H1 (cell line): ENCODE results near the gene ENO2. TPM values are rescaled to one million over a fixed set of nuclear protein-coding genes. Genes with fewer than 3 reads are reported as not detected.
A peak's percentile ranks its signal among the peaks of the same experiment; 100 is the strongest.

ENCODE experiments used
- CTCF ChIA-PET: fragments of 300-600 bp; sonication (Branson Sonifier 250); formaldehyde crosslinking; loops from one replicate; lab custom pipeline; 2021; ENCODE audit not compliant: partially characterized antibody; lab: Charles Lee
- POLR2A ChIA-PET: fragments of 300-600 bp; sonication (Branson Sonifier 250); formaldehyde crosslinking; loops from one replicate; lab custom pipeline; 2021; ENCODE audit warnings: inconsistent platforms; ENCODE audit not compliant: partially characterized antibody; lab: Charles Lee
- DNase-seq, 2 experiments: peaks; one replicate each; pipeline versions ENCODE4 v3.0.0 to v3.0.0-alpha.2; 2010 to 2022; ENCODE audit warnings: low spot score in 2 of 2, low read depth in 1 of 2, mixed read lengths in 1 of 2
- FAIRE-seq: peaks from 2 replicates; lab custom pipeline; 2011; peaks lifted over from hg19 to GRCh38; lab: Jason Lieb, UNC
- H2AFZ ChIP-seq: 2 replicates; pipeline ENCODE4 v1.8.1; 2012; ENCODE audit warnings: low read length, inconsistent platforms
- H2AK5ac ChIP-seq: 2 replicates; pipeline ENCODE4 v1.6.1; 2013; ENCODE audit warnings: low read depth, low read length
- H2BK120ac ChIP-seq: replicated peaks from 2 replicates; pipeline ENCODE3; 2013; ENCODE audit warnings: low read depth, low read length, inconsistent platforms
- H2BK12ac ChIP-seq: 2 replicates; pipeline ENCODE4 v1.6.1; 2013; ENCODE audit warnings: low read depth, low read length
- H2BK15ac ChIP-seq: 2 replicates; pipeline ENCODE4 v1.6.1; 2013; ENCODE audit warnings: low read length
- H2BK20ac ChIP-seq: 2 replicates; pipeline ENCODE4 v1.6.1; 2013; ENCODE audit warnings: low read length
- H2BK5ac ChIP-seq: 2 replicates; pipeline ENCODE4 v1.6.1; 2013; ENCODE audit warnings: low read depth, low read length
- H3K14ac ChIP-seq: 2 replicates; pipeline ENCODE4 v1.6.1; 2013; ENCODE audit warnings: inconsistent platforms; ENCODE audit not compliant: insufficient read length
- H3K18ac ChIP-seq: 2 replicates; pipeline ENCODE4 v1.6.1; 2013; ENCODE audit warnings: low read length; ENCODE audit errors: extremely low read depth
- H3K23ac ChIP-seq: 2 replicates; pipeline ENCODE4 v1.6.1; 2013; ENCODE audit warnings: inconsistent platforms; ENCODE audit not compliant: insufficient read length
- H3K23me2 ChIP-seq: 2 replicates; pipeline ENCODE4 v1.6.1; 2013; ENCODE audit warnings: low read depth, low read length
- H3K27ac ChIP-seq: 2 replicates; pipeline ENCODE4 v1.6.1; 2011; ENCODE audit warnings: low read depth, low read length, inconsistent platforms
- H3K27me3 ChIP-seq, 4 experiments: replicated peaks in 1 of 4; 1 replicate in 1 of 4; 2 replicates in 3 of 4; pipeline versions ENCODE4 v1.6.1 to v1.8.1; 2011 to 2013; ENCODE audit warnings: low read length in 3 of 4, mild to moderate bottlenecking in 3 of 4, inconsistent platforms in 2 of 4, mixed read lengths in 2 of 4, moderate library complexity in 1 of 4; ENCODE audit not compliant: control insufficient read depth in 3 of 4, insufficient read depth in 3 of 4; ENCODE audit errors: extremely low read depth in 1 of 4
- H3K36me3 ChIP-seq, 4 experiments: 2 replicates each; pipeline versions ENCODE4 v1.6.1 to v1.8.1; 2011 to 2013; ENCODE audit warnings: mild to moderate bottlenecking in 4 of 4, low read length in 3 of 4, moderate library complexity in 2 of 4, control low read depth in 1 of 4, inconsistent platforms in 1 of 4; ENCODE audit not compliant: insufficient read depth in 4 of 4, control insufficient read depth in 2 of 4
- H3K4ac ChIP-seq: replicated peaks from 2 replicates; pipeline ENCODE3; 2013; ENCODE audit warnings: low read length, low read depth, mixed read lengths, inconsistent platforms; ENCODE audit not compliant: insufficient read length
- H3K4me1 ChIP-seq, 4 experiments: replicated peaks in 1 of 4; 1 replicate in 1 of 4; 2 replicates in 3 of 4; pipeline versions ENCODE4 v1.6.1 to v1.8.1; 2011 to 2013; ENCODE audit warnings: low read length in 3 of 4, inconsistent platforms in 2 of 4, mixed read lengths in 1 of 4; ENCODE audit not compliant: insufficient read depth in 4 of 4, control insufficient read depth in 3 of 4
- H3K4me2 ChIP-seq, 2 experiments: 2 replicates each; pipeline versions ENCODE4 v1.6.1 to v1.8.1; 2011 to 2013; ENCODE audit warnings: low read depth in 2 of 2, low read length in 2 of 2, control low read depth in 1 of 2, inconsistent platforms in 1 of 2, mild to moderate bottlenecking in 1 of 2; ENCODE audit not compliant: insufficient read depth in 1 of 2
- H3K4me3 ChIP-seq, 4 experiments: fragments of 200-600, 300-600 bp in 1 of 4; sonication (generic), shearing (Covaris generic), sonication (Bioruptor Twin) in 1 of 4; 2 replicates each; pipeline versions ENCODE4 v1.5.1 to v1.8.1; 2011 to 2016; ENCODE audit warnings: low read length in 4 of 4, low read depth in 3 of 4, control low read depth in 2 of 4, inconsistent platforms in 2 of 4, mild to moderate bottlenecking in 2 of 4, mixed read lengths in 1 of 4, moderate library complexity in 1 of 4; ENCODE audit not compliant: insufficient read depth in 2 of 4; ENCODE audit errors: extremely low read depth in 1 of 4
- H3K56ac ChIP-seq: replicated peaks from 2 replicates; pipeline ENCODE3; 2013; ENCODE audit warnings: low read depth, mild to moderate bottlenecking, mixed read lengths, low read length, inconsistent platforms; ENCODE audit not compliant: insufficient read length
- H3K79me1 ChIP-seq: 2 replicates; pipeline ENCODE4 v1.6.1; 2013; ENCODE audit warnings: low read depth, low read length, control low read depth
- H3K79me2 ChIP-seq, 2 experiments: 2 replicates each; pipeline versions ENCODE4 v1.6.1 to v1.8.1; 2012 to 2013; ENCODE audit warnings: low read length in 2 of 2, mild to moderate bottlenecking in 2 of 2, inconsistent platforms in 1 of 2; ENCODE audit not compliant: insufficient read depth in 2 of 2, control insufficient read depth in 1 of 2
- H3K9ac ChIP-seq, 4 experiments: replicated peaks in 1 of 4; 1 replicate in 1 of 4; 2 replicates in 3 of 4; pipeline versions ENCODE4 v1.6.1 to v1.8.1; 2011 to 2013; ENCODE audit warnings: low read depth in 3 of 4, low read length in 3 of 4, control low read depth in 2 of 4, mild to moderate bottlenecking in 2 of 4, moderate library complexity in 2 of 4, inconsistent platforms in 1 of 4; ENCODE audit errors: extremely low read depth in 1 of 4
- H3K9me3 ChIP-seq, 2 experiments: 2 replicates each; pipeline versions ENCODE4 v1.6.1 to v1.8.1; 2012 to 2013; ENCODE audit warnings: mild to moderate bottlenecking in 2 of 2, moderate library complexity in 2 of 2, control low read depth in 1 of 2, inconsistent platforms in 1 of 2, low read depth in 1 of 2, low read length in 1 of 2, mixed read lengths in 1 of 2; ENCODE audit not compliant: insufficient read depth in 2 of 2
- H4K20me1 ChIP-seq, 2 experiments: replicated peaks in 1 of 2; 2 replicates each; pipeline versions ENCODE3 to v1.8.1; 2011 to 2013; ENCODE audit warnings: inconsistent platforms in 2 of 2, low read length in 2 of 2, mild to moderate bottlenecking in 1 of 2; ENCODE audit not compliant: insufficient read depth in 2 of 2, control insufficient read depth in 1 of 2
- H4K5ac ChIP-seq: 2 replicates; pipeline ENCODE4 v1.6.1; 2013; ENCODE audit warnings: low read length, low read depth, mixed read lengths, inconsistent platforms; ENCODE audit not compliant: insufficient read length
- H4K8ac ChIP-seq: 2 replicates; pipeline ENCODE4 v1.8.0; 2013; ENCODE audit warnings: mild to moderate bottlenecking, moderate library complexity, low read length, inconsistent platforms; ENCODE audit not compliant: insufficient read depth; ENCODE audit errors: extremely low read depth
- H4K91ac ChIP-seq: replicated peaks from 2 replicates; pipeline ENCODE3; 2013; ENCODE audit warnings: low read length, mixed read lengths, inconsistent platforms; ENCODE audit not compliant: insufficient read length
- CEBPB ChIP-seq: IDR thresholded peaks from 2 replicates; pipeline ENCODE4 v1.6.1; 2012; ENCODE audit warnings: low read depth, low read length
- CTBP2 ChIP-seq: IDR thresholded peaks from 2 replicates; pipeline ENCODE4 v1.7.0; 2011; ENCODE audit warnings: borderline replicate concordance, mild to moderate bottlenecking, moderate library complexity, mixed read lengths, low read length; ENCODE audit not compliant: insufficient read depth, insufficient read length
- JUND ChIP-seq: IDR thresholded peaks from 2 replicates; pipeline ENCODE4 v1.6.1; 2011; ENCODE audit warnings: mild to moderate bottlenecking, improper control_type of control experiment, low read length
- KDM1A ChIP-seq: fragments of 200-600, 300-600 bp; sonication (generic); IDR thresholded peaks from 2 replicates; pipeline ENCODE4 v1.7.1; 2016; ENCODE audit warnings: mild to moderate bottlenecking, low read length, borderline replicate concordance
- KDM4A ChIP-seq: IDR thresholded peaks from one replicate; pipeline ENCODE4 v1.7.1; 2012; ENCODE audit warnings: low read depth, mild to moderate bottlenecking, moderate library complexity, low read length, inconsistent platforms; ENCODE audit not compliant: severe bottlenecking
- RAD21 ChIP-seq, 2 experiments: IDR thresholded peaks in 1 of 2; conservative IDR thresholded peaks in 1 of 2; 2 replicates each; pipeline ENCODE4 v1.6.1; 2011; ENCODE audit warnings: low read depth in 2 of 2, low read length in 2 of 2, improper control_type of control experiment in 1 of 2, inconsistent platforms in 1 of 2, mild to moderate bottlenecking in 1 of 2, moderate library complexity in 1 of 2
- RBBP5 ChIP-seq: IDR thresholded peaks from 2 replicates; pipeline ENCODE4 v1.7.1; 2012; ENCODE audit warnings: low read depth, mild to moderate bottlenecking, inconsistent platforms, low read length, moderate library complexity, borderline replicate concordance
- TAF1 ChIP-seq: IDR thresholded peaks from 2 replicates; pipeline ENCODE4 v1.6.1; 2011; ENCODE audit warnings: mild to moderate bottlenecking, low read depth, low read length
- TAF7 ChIP-seq: optimal IDR thresholded peaks from 2 replicates; pipeline ENCODE3; 2011; ENCODE audit warnings: low read depth, mild to moderate bottlenecking, inconsistent platforms, low read length, moderate library complexity, borderline replicate concordance
- TBP ChIP-seq: IDR thresholded peaks from 2 replicates; pipeline ENCODE4 v1.6.1; 2011; ENCODE audit warnings: low read depth, low read length, improper control_type of control experiment
- WGBS, 2 experiments: shearing (Covaris generic) in 1 of 2; methylation state at CpG; one replicate each; pipeline versions ENCODE4 v1.1.6 to v1.1.7; 2013 to 2015; ENCODE audit warnings: low lambda C conversion rate in 2 of 2, mixed read lengths in 2 of 2, inconsistent platforms in 1 of 2, low coverage in 1 of 2, missing lambda C conversion rate in 1 of 2; ENCODE audit not compliant: insufficient replicate concordance in 2 of 2, insufficient coverage in 1 of 2, insufficient read length in 1 of 2; ENCODE audit errors: extremely low coverage in 1 of 2, missing lambda C conversion rate in 1 of 2; 5-methylcytosine and 5-hydroxymethylcytosine counted together
- polyA plus RNA-seq, 7 experiments: library from polyadenylated mRNA; depleted of rRNA in 3 of 7; stranded (reverse) in 5 of 7; unstranded in 2 of 7; fragments of >200 nt in 5 of 7; fragments of 200-250 nt in 2 of 7; gene quantifications; 1 replicate in 5 of 7; 2 replicates in 1 of 7; 4 replicates in 1 of 7; pipeline versions ENCODE4 v1.2.1 to v1.2.3, GENCODE V29; 2011 to 2013; ENCODE audit warnings: missing spikeins in 2 of 7, mixed read lengths in 2 of 7
- total RNA-seq: library from RNA; stranded (reverse); fragmentation: NEBNext Ultra II Directional; extraction: Animal tissue kit (Norgen Biotek cat#: 25700); gene quantifications from 2 replicates; pipeline ENCODE4 v1.2.1, GENCODE V29; 2021

The ENO2 gene
- total and polyA plus RNA-seq, 2 of the 8 experiments (the other 6 are each of a cell fraction or from before 2014, with no cell fraction given), result 92.4 to 102 TPM

- H3K27ac ChIP-seq, result peak overlapping the region; percentile 86
- CTCF ChIA-PET, result interaction anchor here (0.6 to 10.0 kb wide), 22 partner anchors 10 to 186 kb away, joined by 3 to 253 read pairs (median 4); partner anchors contain the start of genes C12orf57, ENO2, GNB3 and LRRC23
- FAIRE-seq, result no peak
- H2BK120ac ChIP-seq, result peak overlapping the region; percentile 84
- peaks cover 5% of the 10 kb centered on the region; the same call in 1 of the 2 replicates for H3K79me1 ChIP-seq
- peaks cover 13 to 31% (median 17%) of the 10 kb centered on the region in 4 experiments for H3K4me1 ChIP-seq
- no peak overlapping the region for H3K14ac ChIP-seq
- H3K9me3 ChIP-seq, result no peaks in the 10 kb centered on the region
- H2AK5ac ChIP-seq, result peak overlapping the region; percentile 95
- H3K18ac ChIP-seq, result peak overlapping the region; percentile 94
- H4K91ac ChIP-seq, result peak overlapping the region; percentile 99
- H3K23me2 ChIP-seq, result peaks cover 28% of the 10 kb centered on the region
- peak overlapping the region; percentile 90 for H4K5ac ChIP-seq
- no peak overlapping the region for H2AFZ ChIP-seq
- H2BK12ac ChIP-seq, result peak overlapping the region; percentile 99
- H2BK15ac ChIP-seq, result peak overlapping the region; percentile 100; the same call in 1 of the 2 replicates
- peak overlapping the region; percentile 53 to 90 (median 70) for H3K4me3 ChIP-seq
- H3K9ac ChIP-seq, result peak overlapping the region in 3 of 4 experiments; percentile 49 to 69 (median 62); a peak in 6 of 7 replicates
- no peak overlapping the region for H4K8ac ChIP-seq
- peaks cover 23% of the 10 kb centered on the region in 2 experiments for H3K79me2 ChIP-seq
- H3K4ac ChIP-seq, result peak overlapping the region; percentile 86
- 4% methylated on average over 8 of the region's 8 CpGs; no CpG with 5 or more reads in 1 of the 2 experiments for WGBS, 2 experiments
- H3K23ac ChIP-seq, result no peak overlapping the region
- peaks cover 16 to 31% (median 21%) of the 10 kb centered on the region in 4 experiments for H3K36me3 ChIP-seq
- DNase-seq, result peak in 1 of 2 experiments; percentile 84
- POLR2A ChIA-PET, result interaction anchor here (0.9 to 44.0 kb wide), 17 partner anchors 16 to 311 kb away, joined by 3 to 1596 read pairs (median 6); partner anchors contain the start of genes C12orf57, C1RL, CDCA3 and EMG1
- peaks cover 9 to 11% of the 10 kb centered on the region in 2 experiments for H4K20me1 ChIP-seq
- H3K27me3 ChIP-seq, result no peaks in the 10 kb centered on the region
- peak overlapping the region; percentile 40; the same call in 1 of the 2 replicates for H2BK20ac ChIP-seq
- H3K4me2 ChIP-seq, result peak overlapping the region; percentile 92 to 100
- H3K56ac ChIP-seq, result peak overlapping the region; percentile 91
- peak overlapping the region; percentile 100 for H2BK5ac ChIP-seq
- TF ChIP-seq CTBP2 (peak; percentile 70), TBP (peak; percentile 59; the same call in 1 of the 2 replicates), RAD21 (IDR thresholded peaks at IDR 0.05 in 1 of 2, conservative IDR thresholded peaks at IDR 0.05 in 1 of 2; ENCODE audit: low read depth in 2 of 2, low read length in 2 of 2) (0 out of 4 replicates have a peak, but pooled peaks of 1 of the 2 experiments have one; percentile 9), JUND (peak; percentile 92), CEBPB (peak; percentile 78), TAF1 (peak; percentile 22; the same call in 1 of the 2 replicates), RBBP5 (0 out of 2 replicates have a peak, but pooled peaks have one; percentile 44), TAF7 (peak; percentile 31), KDM1A (no peak), KDM4A (no peak)
These were observed 11.3 kb downstream of the ENO2 start for GRCh38 chr12:6925540-6926279.
